ENCODE measurements around the gene LBX1.

DNA sequence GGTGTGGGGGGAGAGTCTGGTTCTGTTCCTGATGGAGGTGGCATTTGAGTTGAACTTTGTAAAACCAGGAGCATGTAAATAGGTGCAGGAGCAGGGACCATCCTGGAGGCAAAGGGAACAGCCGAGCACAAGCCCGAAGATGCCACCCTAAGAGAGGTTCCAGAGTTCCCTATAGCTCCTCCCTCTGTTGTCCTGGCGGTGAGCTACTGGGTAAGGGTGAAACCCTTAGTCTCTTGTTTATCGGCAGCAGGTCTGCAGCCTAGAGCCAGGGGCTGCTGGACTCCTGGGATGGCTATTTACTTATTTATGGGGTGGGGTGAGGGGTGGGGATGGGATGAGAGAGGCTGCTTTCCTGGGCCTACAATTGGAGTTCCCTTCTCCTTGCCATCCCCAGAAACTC, 6.5 kb upstream of the LBX1 start:
- TF ChIP-seq CTCF (IDR thresholded peaks at IDR 0.05), result no peak
- no peak for TF ChIP-seq POLR2AphosphoS5 (IDR thresholded peaks at IDR 0.05)
- TF ChIP-seq POLR2A (IDR thresholded peaks at IDR 0.05), result no peak

All from prostate gland (tissue), 2 donors.